B cell (primary cell): Measurements from ENCODE around the gene RNASET2. TPM values are rescaled to one million over a fixed set of nuclear protein-coding genes. Genes with fewer than 3 reads are reported as not detected.

ENCODE experiments used
- ATAC-seq: fragments of 200-7000 bp; cut with Tn5 transposase; one replicate; pipeline ENCODE4 v1.10.0; 2021; ENCODE audit warnings: low read depth, mild to moderate bottlenecking, moderate number of reproducible peaks, moderate library complexity
- CTCF ChIA-PET: fragments of 350-600 bp; sonication (Branson Sonifier 250); formaldehyde crosslinking; loops from one replicate; lab custom pipeline; 2021; ENCODE audit warnings: antibody characterized with exemption, inconsistent platforms; lab: Charles Lee
- POLR2A ChIA-PET: fragments of 350-600 bp; sonication (Branson Sonifier 250); formaldehyde crosslinking; loops from one replicate; lab custom pipeline; 2021; ENCODE audit warnings: antibody characterized with exemption; lab: Charles Lee
- DNase-seq: peaks from one replicate; pipeline ENCODE4 v3.0.0; 2013
- H2AFZ ChIP-seq: 2 replicates; pipeline ENCODE4 v1.6.1; 2012; ENCODE audit warnings: mild to moderate bottlenecking, low read depth, low read length; ENCODE audit not compliant: insufficient read depth, poor library complexity, severe bottlenecking
- H3K27ac ChIP-seq, 2 donors: 1 replicate in 1 of 2; 2 replicates in 1 of 2; pipeline ENCODE4 v1.5.1; 2012 to 2013; ENCODE audit warnings: low read length in 2 of 2, mild to moderate bottlenecking in 2 of 2, moderate library complexity in 1 of 2
- H3K27me3 ChIP-seq, 4 experiments: fragments of 200-600 bp in 1 of 4; sonication (generic) in 1 of 4; replicated peaks in 1 of 4; 1 replicate in 2 of 4; 2 replicates in 2 of 4; pipeline versions ENCODE4 v1.6.1 to v1.7.0; 2013 to 2016; ENCODE audit warnings: low read length in 3 of 4, mild to moderate bottlenecking in 2 of 4, mixed read lengths in 1 of 4, moderate library complexity in 1 of 4; ENCODE audit not compliant: insufficient read depth in 4 of 4, control insufficient read depth in 3 of 4; ENCODE audit errors: control extremely low read depth in 1 of 4
- H3K36me3 ChIP-seq, 2 experiments: replicated peaks in 1 of 2; 1 replicate in 1 of 2; 2 replicates in 1 of 2; pipeline versions ENCODE4 v1.6.1 to v1.7.1; 2013; ENCODE audit warnings: low read length in 1 of 2; ENCODE audit not compliant: insufficient read depth in 2 of 2, control insufficient read depth in 1 of 2; ENCODE audit errors: control extremely low read depth in 1 of 2, extremely low read depth in 1 of 2
- H3K4me1 ChIP-seq, 2 donors: fragments of 200-600 bp in 1 of 2; sonication (generic) in 1 of 2; 1 replicate in 1 of 2; 2 replicates in 1 of 2; pipeline versions ENCODE4 v1.5.1 to v1.6.1; 2013 to 2017; ENCODE audit warnings: low read length in 2 of 2; ENCODE audit not compliant: control insufficient read depth in 2 of 2, insufficient read depth in 2 of 2
- H3K4me2 ChIP-seq: replicated peaks from 2 replicates; pipeline ENCODE3; 2012; ENCODE audit warnings: mild to moderate bottlenecking, low read depth, low read length; ENCODE audit not compliant: poor library complexity, severe bottlenecking
- H3K4me3 ChIP-seq, 5 experiments: fragments of 200-600 bp in 1 of 5; sonication (generic) in 1 of 5; 1 replicate in 3 of 5; 2 replicates in 2 of 5; pipeline versions ENCODE4 v1.5.1 to v1.7.0; 2011 to 2016; ENCODE audit warnings: low read length in 4 of 5, mild to moderate bottlenecking in 4 of 5, low read depth in 2 of 5, control low read depth in 1 of 5, moderate library complexity in 1 of 5; ENCODE audit not compliant: insufficient read depth in 1 of 5; ENCODE audit errors: control extremely low read depth in 1 of 5, extremely low read depth in 1 of 5
- H3K79me2 ChIP-seq: fragments of 200-600 bp; sonication (generic); one replicate; pipeline ENCODE4 v1.6.0; 2016; ENCODE audit warnings: low read length; ENCODE audit not compliant: control insufficient read depth, insufficient read depth
- H3K9ac ChIP-seq: fragments of 200-600 bp; sonication (generic); 2 replicates; pipeline ENCODE4 v1.6.1; 2017; ENCODE audit warnings: mild to moderate bottlenecking, low read length, moderate library complexity
- H3K9me3 ChIP-seq, 3 donors: one replicate each; pipeline versions ENCODE4 v1.6.1 to v1.7.1; 2013; ENCODE audit warnings: low read length in 2 of 3; ENCODE audit not compliant: control insufficient read depth in 2 of 3, insufficient read depth in 1 of 3; ENCODE audit errors: control extremely low read depth in 1 of 3
- H4K20me1 ChIP-seq: 2 replicates; pipeline ENCODE4 v1.6.0; 2012; ENCODE audit warnings: mild to moderate bottlenecking, low read length; ENCODE audit not compliant: insufficient read depth, control insufficient read depth, poor library complexity, severe bottlenecking
- H3K27ac Mint-ChIP-seq: one replicate; pipeline ENCODE4 v1.8.0; 2021; ENCODE audit warnings: mixed read lengths
- H3K27me3 Mint-ChIP-seq: one replicate; pipeline ENCODE4 v1.8.0; 2021; ENCODE audit warnings: mixed read lengths
- H3K4me1 Mint-ChIP-seq: one replicate; pipeline ENCODE4 v1.8.0; 2021; ENCODE audit warnings: mixed read lengths
- H3K4me3 Mint-ChIP-seq: one replicate; pipeline ENCODE4 v1.8.0; 2021; ENCODE audit warnings: mixed read lengths
- H3K9me3 Mint-ChIP-seq: one replicate; pipeline ENCODE4 v1.8.0; 2022; ENCODE audit warnings: mixed read lengths; ENCODE audit not compliant: insufficient read depth
- CTCF ChIP-seq: fragments of 200-600 bp; IDR thresholded peaks from one replicate; pipeline ENCODE4 v1.8.0; 2022; ENCODE audit warnings: antibody characterized with exemption, mild to moderate bottlenecking
- EZH2 ChIP-seq: IDR thresholded peaks from 2 replicates; pipeline ENCODE4 v1.6.1; 2012; ENCODE audit warnings: borderline replicate concordance, low read depth, mild to moderate bottlenecking, moderate library complexity, low read length; ENCODE audit not compliant: insufficient read depth, poor library complexity, severe bottlenecking
- WGBS: methylation state at CpG from one replicate; pipeline ENCODE4 v1.1.5; 2013; ENCODE audit warnings: missing lambda C conversion rate; ENCODE audit not compliant: insufficient coverage; 5-methylcytosine and 5-hydroxymethylcytosine counted together
- intact Hi-C: fragments of 100-400 bp; cut with micrococcal nuclease; formaldehyde crosslinking; loops from one replicate; pipeline ENCODE4 v1.10.0; 2022
- polyA plus RNA-seq: library from polyadenylated mRNA; depleted of rRNA; stranded (reverse); fragments of >200 nt; gene quantifications from 2 replicates; pipeline ENCODE4 v1.2.3, GENCODE V29; 2012
- total RNA-seq, 2 donors: library from RNA; stranded (reverse); fragments of 120-200 nt in 1 of 2; gene quantifications; 1 replicate in 1 of 2; 2 replicates in 1 of 2; pipeline versions ENCODE4 v1.2.3 to v1.2.4, GENCODE V29; 2013 to 2022

The RNASET2 gene
- total and polyA plus RNA-seq, 2 donors (not counting 1 experiment from before 2014, with no cell fraction given), result 293 to 330 TPM

- no peaks in the 10 kb centered on the region for H3K27me3 Mint-ChIP-seq
- Histone ChIP-seq H3K36me3 (no peaks in the 10 kb centered on the region), H3K4me2 (no peak overlapping the region), H3K79me2 (peaks cover 11% of the 10 kb centered on the region), H2AFZ (no peak overlapping the region), H3K27ac (no peak overlapping the region), H4K20me1 (no peaks in the 10 kb centered on the region), H3K27me3 (no peaks in the 10 kb centered on the region), H3K4me1 (peaks cover 14 to 16% of the 10 kb centered on the region in 2 donors), H3K9me3 (peaks cover 0 to 20% (median 0%) of the 10 kb centered on the region in 3 donors), H3K9ac (no peak overlapping the region), H3K4me3 (no peak overlapping the region)
- peaks cover 29% of the 10 kb centered on the region for H3K4me1 Mint-ChIP-seq
- H3K9me3 Mint-ChIP-seq, result no peaks in the 10 kb centered on the region
- ChIA-PET CTCF (interaction anchor here (1.0 kb wide), 2 partner anchors 86 to 93 kb away, joined by 3 to 5 read pairs; no protein-coding TSS in a partner anchor), POLR2A (no interaction called here)
- intact Hi-C loops, result no loop called here
- TF ChIP-seq EZH2 (no peak), CTCF (no peak)
- DNase-seq (no peak), ATAC-seq (no peak)
- 99% methylated on average over 6 of the region's 8 CpGs for WGBS
- H3K4me3 Mint-ChIP-seq, result no peak overlapping the region
- H3K27ac Mint-ChIP-seq, result no peak overlapping the region
Observed at GRCh38 chr6:166903027-166903426, 53.3 kb downstream of the RNASET2 start.

- Histone ChIP-seq H3K79me2 (peaks cover 11% of the 10 kb centered on the region), H4K20me1 (no peaks in the 10 kb centered on the region), H3K9ac (no peak overlapping the region), H3K4me3 (no peak overlapping the region), H2AFZ (no peak overlapping the region), H3K4me2 (no peak overlapping the region), H3K36me3 (no peaks in the 10 kb centered on the region), H3K27ac (no peak overlapping the region), H3K4me1 (peaks cover 7 to 8% of the 10 kb centered on the region in 2 donors), H3K9me3 (peaks cover 0 to 20% (median 0%) of the 10 kb centered on the region in 3 donors), H3K27me3 (no peaks in the 10 kb centered on the region)
- Mint-ChIP-seq H3K9me3 (no peaks in the 10 kb centered on the region), H3K27ac (no peak overlapping the region), H3K27me3 (no peaks in the 10 kb centered on the region), H3K4me1 (peaks cover 22% of the 10 kb centered on the region), H3K4me3 (no peak overlapping the region)
- ChIA-PET POLR2A (no interaction called here), CTCF (no interaction called here)
- DNase-seq (no peak), ATAC-seq (no peak)
- intact Hi-C loops, result no loop called here
- no peak for TF ChIP-seq EZH2
- TF ChIP-seq CTCF, result no peak
- 96% methylated on average over 30 of the region's 33 CpGs for WGBS
Observed at GRCh38 chr6:166902211-166902755, 54.1 kb downstream of the RNASET2 start.
